HG03439 (cell line): ENCODE measurements around the gene RADIL.

Source experiments
- ATAC-seq: cut with Tn5 transposase; IDR thresholded peaks from one replicate; pipeline ENCODE4 v1.9.1; 2021; ENCODE audit warnings: mild to moderate bottlenecking, moderate library complexity; ENCODE audit not compliant: unreplicated experiment

Gene RADIL

DNA sequence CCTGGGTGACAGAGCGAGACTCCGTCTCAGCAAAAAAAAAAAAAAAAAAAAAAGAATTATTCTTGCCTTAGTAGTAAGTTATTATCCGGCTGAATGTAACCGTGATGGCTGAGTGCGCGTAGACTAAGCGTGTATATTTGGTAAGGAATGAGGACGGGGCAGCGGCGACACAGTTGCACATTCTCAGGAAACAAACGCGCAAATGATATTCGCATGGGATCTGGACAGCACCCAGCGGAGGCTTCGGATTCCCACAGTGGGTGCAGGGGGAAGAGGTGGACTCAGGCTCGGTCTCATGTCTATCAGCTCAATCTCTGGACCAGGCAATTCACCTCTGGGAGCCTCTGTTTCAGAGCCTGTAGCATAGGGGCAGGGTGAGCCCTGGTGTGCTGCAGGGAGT lies 50.8 kb downstream of the RADIL start:
- ATAC-seq: no peak

DNA sequence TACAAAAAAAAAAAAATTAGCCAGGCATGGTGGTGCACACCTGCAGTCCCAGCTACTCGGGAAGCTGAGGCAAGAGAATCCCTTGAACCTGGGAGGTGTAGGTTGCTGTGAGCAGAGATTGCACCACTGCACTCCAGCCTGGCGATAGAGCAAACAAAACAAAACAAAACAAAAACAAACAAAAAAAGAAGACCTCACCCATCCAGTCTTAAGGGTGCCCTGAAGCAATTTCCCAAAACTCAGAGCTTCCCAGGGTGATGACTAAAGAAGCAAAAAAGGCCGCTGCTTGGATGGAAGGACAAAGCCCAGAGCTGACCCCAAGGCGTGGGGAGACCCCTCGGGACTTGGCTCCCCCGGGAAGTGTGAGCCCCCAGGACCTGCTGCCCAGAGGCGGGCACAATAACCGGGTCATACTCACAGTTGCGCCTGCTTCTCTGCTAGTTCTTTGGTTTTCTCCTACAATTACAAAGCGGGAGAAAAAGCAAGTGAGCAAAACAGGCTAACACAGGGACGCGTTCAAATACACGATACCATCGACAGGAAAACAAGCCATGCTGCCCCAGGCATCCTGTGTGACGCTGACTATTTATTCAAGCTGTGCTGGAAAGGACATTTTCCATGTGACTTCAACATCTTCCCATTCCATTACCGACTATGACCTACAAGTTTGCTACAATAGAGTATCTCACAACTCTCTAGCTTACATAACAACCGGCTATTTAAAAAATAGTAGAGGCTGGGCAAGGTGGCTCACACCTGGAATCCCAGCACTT lies 51.6 kb downstream of the RADIL start:
- no peak for ATAC-seq

DNA sequence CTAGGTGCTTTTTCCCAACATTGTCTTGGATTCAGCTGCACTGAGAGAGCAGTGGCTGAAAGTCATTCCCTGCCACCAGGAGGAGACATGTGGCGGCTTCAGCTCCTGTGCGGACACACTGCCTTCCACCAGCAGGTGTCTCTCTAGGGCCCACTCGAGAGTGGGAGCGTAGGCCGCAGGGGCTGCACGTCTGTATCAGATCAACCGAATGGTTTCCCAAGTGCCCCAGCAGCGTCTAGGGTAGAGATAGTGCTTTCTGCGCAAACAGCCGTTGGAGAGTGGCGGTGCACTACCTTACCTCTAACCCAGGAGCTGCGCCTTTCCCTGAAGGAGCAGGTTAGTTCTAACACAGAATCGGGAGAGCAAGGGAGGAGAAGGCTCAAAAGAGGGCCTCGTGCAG lies 53.3 kb downstream of the RADIL start:
- ATAC-seq: no peak

DNA sequence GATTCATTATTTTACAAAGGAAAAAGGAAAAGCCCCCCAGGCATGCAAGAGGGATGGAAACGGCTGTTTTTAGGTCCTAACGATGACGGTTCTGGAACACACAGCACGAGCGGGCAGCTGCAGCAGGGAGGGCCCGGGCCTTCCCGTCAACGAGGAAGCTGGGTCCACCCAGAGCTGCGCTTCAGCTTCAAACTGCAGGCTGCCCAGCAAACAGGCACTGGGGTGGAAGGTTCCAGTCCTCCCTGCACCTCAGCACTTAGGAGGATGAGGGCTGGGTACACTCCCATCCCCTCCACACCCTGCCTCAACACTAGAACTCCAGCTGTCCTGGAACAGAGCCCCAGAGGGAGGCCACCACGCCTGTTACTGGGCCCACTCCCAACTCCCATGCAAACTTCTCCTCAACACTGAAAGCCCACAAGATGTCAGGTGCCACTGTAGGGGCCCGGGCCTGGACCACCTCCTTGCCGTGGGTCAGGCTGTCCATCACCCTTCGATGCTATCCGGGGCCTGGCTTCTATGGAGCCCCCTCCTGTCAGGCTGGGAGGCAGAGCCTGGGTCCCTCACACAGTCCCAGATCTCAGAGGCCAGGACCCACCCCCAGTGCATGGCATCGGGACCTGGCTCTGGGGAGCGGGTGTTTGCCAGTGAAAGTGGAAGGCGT lies 54.7 kb downstream of the RADIL start:
- no peak for ATAC-seq

DNA sequence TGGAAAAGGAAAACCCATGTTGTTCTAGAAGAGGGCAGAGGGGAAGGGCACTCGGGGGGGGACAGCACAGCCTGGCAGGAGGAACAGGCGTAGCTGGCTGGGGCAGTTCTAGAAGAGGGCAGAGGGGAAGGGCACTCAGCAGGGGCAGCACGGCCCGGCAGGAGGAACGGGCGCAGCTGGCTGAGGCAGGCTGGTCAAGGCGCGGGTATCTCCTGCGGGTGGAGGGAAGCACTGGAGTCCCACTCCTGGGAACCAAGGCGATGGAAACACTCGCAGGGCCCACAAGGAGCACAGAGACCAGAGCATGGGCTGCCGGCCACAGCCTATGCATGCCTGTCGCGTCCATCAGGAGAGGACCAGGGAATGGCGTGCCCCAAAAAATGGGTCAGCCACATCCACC lies 58.4 kb downstream of the RADIL start:
- no peak for ATAC-seq

DNA sequence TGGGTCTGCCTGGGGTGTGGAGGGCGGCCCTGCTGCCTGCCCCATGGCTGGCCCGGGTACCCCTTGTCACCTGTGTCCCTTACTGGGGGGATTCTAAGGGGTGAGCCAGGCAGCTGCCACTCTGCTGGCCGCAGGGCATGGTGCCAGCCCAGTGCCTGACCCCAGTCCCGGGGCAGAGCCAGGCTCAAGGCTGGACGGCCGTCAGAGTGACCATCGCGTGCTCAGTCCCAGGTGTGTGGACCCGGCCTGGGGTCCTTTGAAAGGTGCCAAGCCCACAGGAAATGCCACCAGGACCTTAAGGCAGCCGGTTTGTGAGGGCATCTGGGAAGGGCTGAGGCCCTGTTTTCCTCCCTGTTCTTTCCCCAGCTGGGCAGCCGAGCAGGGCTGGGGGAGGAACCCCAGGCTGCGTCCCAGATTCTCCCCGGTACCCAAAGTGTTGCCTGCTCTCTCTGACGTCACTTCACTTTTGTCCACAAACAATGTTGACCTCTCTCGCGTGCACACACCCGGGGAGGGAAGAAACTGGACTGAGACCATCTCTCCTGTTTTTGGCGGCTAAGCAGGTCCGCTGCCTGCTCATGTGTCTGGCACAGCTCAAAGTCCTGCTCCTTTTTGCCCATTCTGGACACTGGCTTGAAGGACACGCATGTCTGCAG lies 59.3 kb downstream of the RADIL start:
- no peak for ATAC-seq

DNA sequence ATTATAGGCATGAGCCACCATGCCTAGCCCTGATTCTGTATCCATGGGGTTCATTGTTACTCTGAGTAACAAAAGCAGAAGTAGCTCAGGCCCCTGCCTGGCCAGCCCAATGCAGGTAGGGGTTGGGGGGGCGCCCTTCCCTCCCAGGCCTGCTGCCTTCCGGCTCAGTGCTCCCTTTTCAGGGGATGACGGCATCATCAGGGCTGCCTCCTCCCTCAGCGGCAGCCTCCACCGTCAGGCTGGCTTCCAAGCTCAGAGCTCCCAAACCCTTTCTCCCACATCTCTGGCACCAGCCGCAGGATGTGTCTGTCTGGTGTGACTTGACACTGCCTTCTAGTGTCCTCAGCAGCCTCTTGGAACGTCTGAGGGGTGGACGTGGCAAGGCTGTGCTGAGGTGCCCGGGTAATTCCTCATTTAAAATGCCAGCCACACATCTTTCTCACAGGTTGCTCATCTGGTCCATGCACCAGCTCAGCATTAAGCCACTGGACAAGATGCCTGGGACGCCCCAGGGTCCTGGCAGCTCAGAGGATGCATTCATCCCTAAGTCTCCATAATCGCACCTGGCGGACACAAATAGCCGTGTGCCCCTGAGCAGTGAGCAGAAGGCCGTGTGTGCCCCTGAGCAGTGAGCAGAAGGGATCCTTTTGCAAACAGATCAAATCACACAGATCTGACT lies 59.9 kb downstream of the RADIL start:
- no peak for ATAC-seq

DNA sequence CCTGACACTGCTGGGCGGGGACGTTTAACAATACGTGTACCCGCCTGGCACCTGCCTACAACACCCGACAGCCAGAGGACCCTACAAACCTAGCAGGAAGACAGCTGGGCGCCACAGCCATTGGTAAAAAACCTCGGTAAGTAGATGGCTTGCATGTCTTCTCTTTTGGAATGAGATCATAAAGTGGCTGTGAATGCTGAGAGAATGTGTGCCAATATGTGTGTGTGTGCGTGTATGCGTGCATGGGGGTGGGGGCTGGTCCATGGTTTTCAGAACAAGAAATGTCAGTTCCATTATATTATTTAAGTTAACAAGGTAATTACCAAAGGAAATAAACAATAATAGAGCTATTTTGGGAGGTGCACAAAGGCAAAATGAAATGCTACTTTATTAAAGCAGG lies 60.8 kb downstream of the RADIL start:
- ATAC-seq: no peak

DNA sequence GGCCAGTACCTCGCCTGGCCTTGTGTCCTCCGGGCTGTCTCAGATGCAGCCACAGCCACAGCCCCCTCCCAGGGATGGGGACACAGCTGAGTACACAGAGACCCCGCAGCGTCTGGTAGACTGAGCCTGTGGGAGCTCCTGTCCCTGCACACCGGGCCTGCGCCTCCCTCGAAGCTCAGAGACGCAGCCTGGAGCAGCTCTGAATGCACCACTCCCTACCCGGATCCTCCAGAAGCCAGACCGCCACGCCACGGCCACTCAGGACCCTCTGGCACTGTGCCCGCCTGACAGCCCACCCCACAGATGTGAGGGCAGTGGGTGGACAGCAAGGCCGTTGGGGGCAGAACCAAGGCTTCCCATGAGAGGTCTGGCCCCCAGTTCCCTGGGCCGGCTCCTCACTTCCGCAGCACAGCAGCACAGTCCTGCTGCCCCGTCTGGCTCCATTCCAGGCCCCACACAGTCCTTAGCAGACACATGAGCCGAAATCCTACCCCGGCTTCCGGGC lies 62.5 kb downstream of the RADIL start:
- ATAC-seq: no peak

DNA sequence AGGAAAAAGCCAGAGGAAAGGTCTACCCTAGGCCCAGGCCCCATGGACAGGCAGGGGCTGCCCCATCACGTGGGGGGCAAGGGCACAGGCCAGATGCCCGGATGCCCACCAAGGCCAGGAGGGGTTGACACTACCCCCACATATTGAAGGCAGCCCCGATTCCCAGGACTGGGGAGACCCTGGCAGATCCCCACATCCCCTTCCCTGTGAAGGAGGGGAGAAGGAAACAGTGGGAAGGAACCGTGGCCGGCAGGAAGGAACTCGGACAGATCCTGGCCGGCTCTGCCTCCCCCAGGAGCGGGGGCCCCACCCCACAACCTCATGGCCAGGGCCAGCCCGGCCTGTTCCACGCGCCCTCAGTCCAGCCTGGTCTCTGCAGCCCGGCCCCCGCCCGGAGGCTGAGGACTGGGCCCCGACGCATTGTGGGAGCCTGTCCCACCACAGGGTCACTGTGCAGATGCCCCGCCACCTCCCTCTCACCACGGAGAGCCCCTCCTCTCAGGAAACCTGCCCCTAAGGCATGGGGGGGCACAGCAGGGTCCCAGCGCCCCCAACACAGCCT lies 63.0 kb downstream of the RADIL start:
- ATAC-seq: no peak

DNA sequence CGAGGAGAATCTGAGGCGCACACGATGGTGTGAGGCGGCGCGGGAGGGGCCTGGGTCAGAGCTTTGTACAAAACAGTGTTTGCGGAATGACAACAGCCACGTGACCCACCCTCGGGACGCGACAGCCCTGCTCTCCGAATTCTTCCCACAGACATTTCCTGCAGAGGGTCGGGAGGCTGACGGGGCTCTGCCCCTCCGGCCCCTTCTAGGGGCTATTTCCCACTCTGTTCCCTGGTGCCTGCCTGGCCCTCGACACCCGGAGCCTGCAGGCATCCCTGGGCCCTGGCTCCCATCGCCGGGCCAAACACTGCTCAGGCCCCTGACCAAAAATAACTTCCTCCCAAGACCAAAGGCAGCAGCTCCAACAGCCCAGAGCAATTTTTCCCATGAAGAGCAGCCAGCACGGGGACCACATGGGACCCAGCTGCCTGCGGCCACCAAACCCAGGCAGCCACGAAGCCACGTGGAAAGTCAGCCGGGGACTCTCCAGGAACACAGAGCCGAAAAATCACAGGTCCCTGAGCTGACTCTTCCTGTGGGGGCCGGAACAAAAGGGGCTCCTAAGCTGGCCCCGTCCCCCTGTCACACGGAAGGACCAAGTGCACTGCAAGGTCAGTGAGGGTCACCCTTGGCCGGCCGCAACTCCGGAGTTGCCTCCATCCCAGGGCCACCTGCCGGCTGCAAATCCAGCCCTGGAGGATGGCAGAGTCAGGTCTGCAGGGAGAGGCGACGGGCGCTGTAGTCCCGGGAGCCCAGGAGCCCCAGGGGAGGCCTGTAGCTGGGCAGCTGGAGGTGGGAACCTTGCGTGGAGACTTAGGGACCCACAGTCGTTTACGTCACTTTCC lies 63.7 kb downstream of the RADIL start:
- no peak for ATAC-seq

DNA sequence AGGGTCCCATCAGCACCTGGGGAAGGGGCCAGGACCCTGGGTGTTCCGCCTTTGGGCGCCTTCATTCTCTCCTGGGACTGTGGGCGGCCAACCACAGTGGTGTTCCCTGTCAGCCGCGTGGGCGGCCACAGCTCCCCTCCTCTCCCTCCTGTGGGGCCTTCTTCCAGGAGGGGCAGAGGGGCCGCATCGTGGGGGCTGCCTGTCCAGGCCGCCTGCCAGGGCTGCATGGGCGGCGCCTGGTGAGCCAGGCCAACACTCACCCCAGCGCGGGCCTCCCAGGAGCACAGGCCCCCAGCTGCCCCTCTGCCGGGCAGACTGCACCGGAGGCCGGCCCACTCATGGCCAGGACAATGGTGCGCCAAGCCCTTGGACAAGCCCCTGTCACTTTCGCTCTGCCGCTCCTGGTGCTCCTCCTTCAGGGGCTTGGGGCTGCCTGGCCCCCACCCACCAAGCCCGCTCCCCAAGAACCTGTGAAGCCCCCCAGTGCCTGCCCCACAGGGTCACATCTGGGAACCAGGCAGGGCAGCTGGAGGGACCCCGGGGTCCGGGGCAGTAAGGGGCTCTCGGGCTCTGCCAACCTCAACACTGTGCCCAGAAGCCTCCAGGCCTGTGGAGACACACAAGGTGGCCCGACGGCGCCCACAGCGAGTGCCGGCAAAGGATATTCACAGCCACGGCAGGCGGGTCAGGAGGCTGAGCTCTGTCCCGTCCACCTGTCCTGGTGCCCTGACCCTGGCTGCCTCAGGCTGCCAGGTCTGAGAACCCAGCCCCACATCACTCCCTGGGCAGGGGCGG lies 65.3 kb downstream of the RADIL start:
- no peak for ATAC-seq

DNA sequence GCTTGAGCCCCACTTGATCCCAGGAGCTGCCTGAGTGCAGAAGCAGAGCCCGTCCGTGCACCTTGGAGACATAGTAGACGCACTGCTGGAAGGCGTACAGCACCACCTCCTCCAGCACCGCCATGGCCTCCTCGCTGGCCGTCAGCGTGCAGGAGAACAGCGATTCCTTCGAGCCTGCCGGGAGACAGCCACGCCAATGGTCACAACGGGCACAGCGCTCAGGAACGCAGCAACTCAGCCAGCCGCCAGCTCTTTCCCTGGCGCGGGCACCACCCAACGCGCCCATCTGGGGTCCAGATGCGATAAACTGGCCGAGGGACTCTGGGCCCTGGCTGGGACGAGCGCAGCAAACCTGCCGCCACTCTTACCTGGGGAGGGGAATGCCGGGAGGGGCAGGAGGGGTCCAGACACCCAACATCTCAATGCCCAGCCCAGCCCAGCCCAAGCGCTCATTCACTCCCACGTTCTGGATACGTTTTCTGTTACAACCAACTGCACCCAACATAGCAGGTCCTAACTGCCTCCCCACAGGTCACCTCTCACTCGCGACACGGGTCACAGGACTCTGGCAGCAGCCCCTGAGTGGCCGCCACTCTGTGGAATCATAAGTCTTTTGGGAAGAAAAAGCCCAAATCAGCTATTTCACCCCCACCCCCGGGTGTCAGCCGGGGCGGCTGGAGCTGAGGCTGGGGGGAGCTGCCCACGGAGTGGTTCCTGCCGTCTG lies 66.2 kb downstream of the RADIL start:
- no peak for ATAC-seq

DNA sequence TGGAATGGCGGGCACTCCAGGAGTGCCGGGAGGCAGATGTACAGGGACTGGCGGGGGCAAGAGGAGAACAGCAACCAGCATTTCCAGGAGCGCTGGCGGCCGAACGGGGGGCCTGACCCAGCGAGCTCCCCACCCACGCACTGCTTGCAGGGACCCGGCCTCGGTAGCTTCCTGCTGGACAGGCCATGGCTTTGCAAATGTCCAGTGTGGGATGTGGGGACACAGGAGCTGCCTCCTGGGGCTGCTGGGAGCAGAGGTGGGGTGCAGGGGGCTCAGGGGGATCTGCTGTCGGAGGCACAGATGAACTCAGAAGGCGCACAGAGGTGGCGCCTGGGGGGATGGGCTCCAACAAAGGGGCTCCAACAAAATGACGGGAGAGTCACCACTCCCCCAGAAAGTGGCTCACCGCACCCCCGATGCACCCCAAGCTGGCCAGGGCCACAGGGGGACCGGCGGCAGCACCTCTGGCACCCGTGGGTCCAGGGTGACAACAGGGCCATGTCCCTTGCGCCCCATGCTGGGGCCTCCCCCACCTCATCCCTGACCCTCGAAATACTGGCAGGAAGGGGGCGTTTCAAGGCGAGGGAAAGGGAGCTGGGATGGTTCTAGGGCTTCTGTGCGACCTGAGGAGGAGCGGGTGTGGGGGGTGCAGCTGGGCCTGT lies 67.0 kb downstream of the RADIL start:
- no peak for ATAC-seq

DNA sequence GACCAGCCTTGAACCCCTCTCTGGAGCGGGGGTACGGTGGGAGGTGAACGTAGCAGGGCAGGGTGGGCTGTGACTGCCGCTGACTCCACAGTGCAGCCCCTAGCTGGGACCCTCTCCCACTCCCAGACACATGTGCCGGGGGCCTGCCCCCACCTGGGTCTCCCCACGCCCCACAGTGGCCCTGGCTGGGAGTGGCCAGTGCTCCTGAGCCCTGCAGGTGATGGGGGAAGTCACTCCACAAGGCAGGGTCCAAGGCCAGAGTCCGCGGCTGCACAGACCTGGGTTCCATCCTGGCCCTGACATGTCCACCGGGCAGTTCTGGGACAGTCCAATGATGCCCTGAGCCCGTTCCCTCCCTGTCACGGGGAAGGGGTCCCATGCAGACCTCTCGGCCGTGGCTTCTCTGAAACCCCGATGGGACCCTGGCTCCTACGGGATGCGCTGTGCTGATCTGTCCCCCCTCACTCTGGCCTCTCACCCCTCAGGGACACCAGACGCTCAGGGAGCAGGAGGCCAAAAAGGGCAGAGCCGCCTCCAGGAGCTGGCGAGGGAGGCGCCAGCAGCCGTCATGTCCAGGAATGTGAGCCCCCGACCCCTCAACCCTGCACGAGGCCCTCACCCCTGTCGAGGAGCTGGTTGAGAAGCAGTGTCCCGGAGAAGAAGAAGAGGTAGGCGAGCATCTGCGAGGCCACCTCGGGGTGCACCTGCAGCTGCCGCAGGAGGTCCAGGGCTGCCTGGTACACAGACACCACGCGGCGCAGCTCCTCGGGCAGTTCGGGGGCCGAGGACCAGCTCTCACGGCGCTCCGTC lies 67.7 kb downstream of the RADIL start:
- no peak for ATAC-seq

DNA sequence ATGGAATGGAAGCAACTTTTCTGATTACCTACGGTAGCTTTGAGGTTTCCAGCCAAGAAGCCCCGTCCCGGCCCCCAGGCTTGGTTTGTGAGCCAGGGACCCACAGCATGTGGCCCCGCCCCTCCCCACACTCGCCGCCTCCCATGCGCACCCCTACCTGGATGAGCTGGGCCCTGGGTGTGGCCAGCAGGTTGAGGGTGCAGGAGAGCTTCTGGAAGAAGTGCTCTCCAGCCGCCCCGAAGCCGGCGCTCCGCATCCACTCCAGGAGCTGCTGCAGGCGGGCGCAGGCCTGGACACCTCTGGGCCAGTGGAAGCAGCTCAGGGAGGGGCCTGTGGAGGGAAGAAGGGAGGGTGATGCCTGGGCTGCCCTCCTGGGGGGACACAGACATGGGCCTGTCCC lies 68.4 kb downstream of the RADIL start:
- no peak for ATAC-seq

DNA sequence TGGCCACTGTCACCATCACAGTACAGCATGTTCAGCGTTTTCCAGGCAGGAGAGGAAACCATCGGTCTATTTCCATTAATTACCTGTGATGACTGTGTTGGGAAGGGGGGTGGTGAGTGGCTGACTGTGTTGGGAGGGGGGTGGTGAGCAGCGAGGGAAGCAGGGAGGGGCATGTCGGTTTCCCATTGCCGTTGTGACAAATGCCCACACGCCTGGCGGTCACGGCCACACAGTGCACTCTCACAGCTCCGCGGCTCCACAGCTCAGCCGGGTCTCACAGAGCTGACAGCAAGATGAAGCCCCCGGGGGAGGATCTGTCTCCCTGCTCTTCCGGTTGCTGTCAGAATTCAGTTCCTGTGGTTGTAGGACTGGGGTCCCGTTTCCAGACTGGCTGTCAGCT lies 69.1 kb downstream of the RADIL start:
- ATAC-seq: no peak
